GM19025 (cell line): Measurements from ENCODE around the gene RCAN1.
"Not testable (repeated sequence)": the region's sequence is repeated elsewhere in the genome, so short reads cannot be mapped to it uniquely, and the experiment has no call there.

Source experiments
- ATAC-seq: cut with Tn5 transposase; IDR thresholded peaks from one replicate; pipeline ENCODE4 v1.9.1; 2021; ENCODE audit warnings: mild to moderate bottlenecking, low read depth, moderate library complexity; ENCODE audit not compliant: unreplicated experiment

The RCAN1 gene

DNA sequence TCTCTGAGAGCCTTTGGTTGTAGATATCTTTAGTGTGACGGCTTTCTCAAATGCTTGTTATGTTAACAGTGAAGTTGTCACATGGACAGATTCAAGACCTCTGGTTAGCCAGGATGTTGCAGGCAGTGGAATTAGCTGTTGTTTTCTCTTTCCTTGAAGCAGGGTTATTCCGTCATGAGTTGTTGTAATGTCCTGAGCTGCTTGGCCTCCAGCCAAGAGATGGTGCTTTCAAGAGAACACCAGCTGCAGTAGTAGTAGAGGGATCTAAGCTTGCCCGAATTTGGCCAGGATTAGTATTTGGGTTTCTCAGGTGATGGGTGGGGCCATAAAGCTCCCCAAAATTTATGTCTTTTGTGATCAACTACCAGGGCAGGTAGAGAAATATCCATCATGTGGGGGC lies 116.3 kb downstream of the RCAN1 start:
- ATAC-seq: no peak

- not testable (repeated sequence) for ATAC-seq
Observed at GRCh38 chr21:34483854-34484253, 131.1 kb downstream of the RCAN1 start.

- not testable (repeated sequence) for ATAC-seq
Observed at GRCh38 chr21:34483435-34483834, 131.5 kb downstream of the RCAN1 start.

DNA sequence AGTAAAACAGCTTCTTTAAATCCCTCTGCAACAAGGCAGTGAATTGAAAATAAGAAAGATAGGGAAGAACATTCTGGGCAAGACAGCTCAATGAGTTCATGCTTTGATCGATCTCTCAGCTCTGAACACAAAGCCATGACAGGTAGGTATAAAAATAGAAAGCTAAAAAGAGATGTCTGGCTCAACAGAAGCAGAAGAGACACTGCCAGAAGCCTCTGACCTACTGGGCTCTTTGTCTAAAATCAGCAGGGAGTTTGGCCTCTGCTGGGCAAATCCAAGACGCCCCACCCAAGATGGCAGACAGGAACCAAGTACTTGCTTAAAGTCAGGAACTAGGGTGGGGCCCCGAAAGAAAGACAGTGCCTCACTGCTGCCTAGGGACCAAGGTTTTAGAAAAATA lies 147.6 kb downstream of the RCAN1 start:
- not testable (repeated sequence) for ATAC-seq
